GM23338 (cell line): ENCODE measurements around the gene PPM1E.

Experiments used
- CREB1 ChIP-seq: fragments of 250-450 bp; sonication (Bioruptor Pico); IDR thresholded peaks from 2 replicates; pipeline ENCODE4 v1.5.0; 2020; ENCODE audit warnings: low read depth, mild to moderate bottlenecking, moderate library complexity
- CTCF ChIP-seq, 2 experiments: fragments of 200-600 bp in 1 of 2; sonication (generic) in 1 of 2; conservative IDR thresholded peaks; 2 replicates each; pipeline versions ENCODE4 v1.5.1 to v1.6.1; 2016 to 2017; ENCODE audit warnings: antibody characterized with exemption in 2 of 2, low read depth in 2 of 2, mild to moderate bottlenecking in 2 of 2, moderate library complexity in 1 of 2
- ETS1 ChIP-seq: IDR thresholded peaks from 2 replicates; pipeline ENCODE4 v1.6.1; 2016; ENCODE audit warnings: antibody characterized with exemption
- EZH2 ChIP-seq: fragments of 200-600 bp; sonication (generic); IDR thresholded peaks from one replicate; pipeline ENCODE4 v1.8.0; 2017; ENCODE audit warnings: antibody characterized with exemption, mild to moderate bottlenecking, low read depth; ENCODE audit not compliant: unreplicated experiment
- EZH2phosphoT487 ChIP-seq: fragments of 200-600 bp; sonication (generic); IDR thresholded peaks from one replicate; pipeline ENCODE4 v1.8.1; 2018; ENCODE audit warnings: antibody characterized with exemption; ENCODE audit not compliant: unreplicated experiment
- JUNB ChIP-seq: IDR thresholded peaks from one replicate; pipeline ENCODE4 v1.6.1; 2016; ENCODE audit warnings: antibody characterized with exemption; ENCODE audit not compliant: unreplicated experiment
- NANOG ChIP-seq: IDR thresholded peaks from 2 replicates; pipeline ENCODE4 v1.6.1; 2016; ENCODE audit warnings: antibody characterized with exemption, borderline replicate concordance
- POLR2AphosphoS5 ChIP-seq: IDR thresholded peaks from 2 replicates; pipeline ENCODE4 v1.6.1; 2016; ENCODE audit warnings: antibody characterized with exemption, low read depth
- REST ChIP-seq: IDR thresholded peaks from one replicate; pipeline ENCODE4 v1.6.1; 2018; ENCODE audit warnings: antibody characterized with exemption; ENCODE audit not compliant: unreplicated experiment
- STAT1 ChIP-seq: IDR thresholded peaks from one replicate; pipeline ENCODE4 v1.6.1; 2016; ENCODE audit warnings: antibody characterized with exemption; ENCODE audit not compliant: unreplicated experiment
- ZNF114 ChIP-seq: fragments of 250-450 bp; sonication (Bioruptor Pico); IDR thresholded peaks from 2 replicates; pipeline ENCODE4 v1.5.0; 2020; ENCODE audit warnings: mild to moderate bottlenecking, moderate library complexity
- ZNF331 ChIP-seq: fragments of 250-450 bp; sonication (Bioruptor Pico); IDR thresholded peaks from 2 replicates; pipeline ENCODE4 v1.5.0; 2020; ENCODE audit warnings: low read depth, mild to moderate bottlenecking, moderate library complexity

- TF ChIP-seq CTCF (conservative IDR thresholded peaks at IDR 0.05; ENCODE audit: low read depth in 2 of 2), result no peak
- TF ChIP-seq POLR2AphosphoS5, result no peak
- no peak for TF ChIP-seq EZH2
- TF ChIP-seq REST, result no peak
- TF ChIP-seq JUNB, result no peak
- TF ChIP-seq EZH2phosphoT487, result no peak
- no peak for TF ChIP-seq ZNF331 (CRISPR knock-in tag)
- no peak for TF ChIP-seq STAT1
- no peak for TF ChIP-seq ETS1
- TF ChIP-seq ZNF114 (CRISPR knock-in tag), result no peak
- no peak for TF ChIP-seq NANOG
- no peak for TF ChIP-seq CREB1 (CRISPR knock-in tag)
These were observed 237.7 kb downstream of the PPM1E start for GRCh38 chr17:58993311-58993710.
